H4 (cell line): ENCODE measurements around the gene PPP6R2. TPM values are rescaled to one million over a fixed set of nuclear protein-coding genes. Genes with fewer than 3 reads are reported as not detected.

Experiments used
- DNase-seq: peaks from one replicate; pipeline ENCODE4 v3.0.0-alpha.2; 2015; ENCODE audit warnings: low spot score
- total RNA-seq: library from RNA; depleted of rRNA; stranded (reverse); fragments of >200 nt; shearing (Covaris generic); gene quantifications from 2 replicates; pipeline ENCODE4 v1.2.3, GENCODE V29; 2014

PPP6R2 gene
- total RNA-seq, 1 experiment from 2014 or later = 22.9 TPM

DNA sequence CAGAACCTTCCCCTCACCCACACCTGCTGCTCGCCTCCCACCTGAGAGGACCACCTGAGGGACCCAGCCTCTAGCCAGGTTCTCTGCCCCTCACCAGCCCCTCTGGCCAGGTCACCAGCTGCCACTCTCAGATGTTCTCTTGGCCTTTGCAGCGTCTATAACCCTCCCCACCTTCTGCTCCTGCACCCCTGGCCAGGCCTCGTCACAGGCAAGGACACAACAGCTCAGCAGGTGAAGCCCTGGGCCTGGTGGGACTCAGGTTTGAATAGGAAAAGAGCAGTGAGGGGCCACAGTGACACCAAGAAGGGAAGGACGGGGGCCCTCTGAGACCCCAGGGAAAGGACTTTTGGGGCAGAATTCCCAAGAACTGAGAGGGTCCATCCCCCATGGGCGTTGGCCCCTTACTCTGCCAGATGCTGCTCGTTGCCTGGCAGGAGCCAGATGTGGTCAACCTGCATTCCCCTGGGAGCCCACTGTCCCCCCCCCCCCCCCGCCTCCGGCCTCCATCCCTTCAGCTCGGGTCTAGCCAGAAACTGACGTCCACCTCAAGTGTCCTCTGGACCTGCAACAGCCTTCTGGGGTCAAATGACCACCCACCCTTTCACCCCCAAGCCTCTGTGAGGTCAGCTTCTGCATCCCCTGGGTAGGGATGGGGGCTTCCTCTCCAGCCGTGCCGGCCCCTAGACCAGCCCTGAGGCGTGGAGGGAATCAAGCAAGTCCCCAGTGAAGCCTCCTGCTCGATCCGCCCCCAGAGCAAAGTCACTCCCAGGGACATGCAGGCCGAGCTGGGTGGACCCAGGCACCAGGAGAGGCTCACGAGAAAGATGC lies 103.0 kb downstream of the PPP6R2 start:
- no peak for DNase-seq

DNA sequence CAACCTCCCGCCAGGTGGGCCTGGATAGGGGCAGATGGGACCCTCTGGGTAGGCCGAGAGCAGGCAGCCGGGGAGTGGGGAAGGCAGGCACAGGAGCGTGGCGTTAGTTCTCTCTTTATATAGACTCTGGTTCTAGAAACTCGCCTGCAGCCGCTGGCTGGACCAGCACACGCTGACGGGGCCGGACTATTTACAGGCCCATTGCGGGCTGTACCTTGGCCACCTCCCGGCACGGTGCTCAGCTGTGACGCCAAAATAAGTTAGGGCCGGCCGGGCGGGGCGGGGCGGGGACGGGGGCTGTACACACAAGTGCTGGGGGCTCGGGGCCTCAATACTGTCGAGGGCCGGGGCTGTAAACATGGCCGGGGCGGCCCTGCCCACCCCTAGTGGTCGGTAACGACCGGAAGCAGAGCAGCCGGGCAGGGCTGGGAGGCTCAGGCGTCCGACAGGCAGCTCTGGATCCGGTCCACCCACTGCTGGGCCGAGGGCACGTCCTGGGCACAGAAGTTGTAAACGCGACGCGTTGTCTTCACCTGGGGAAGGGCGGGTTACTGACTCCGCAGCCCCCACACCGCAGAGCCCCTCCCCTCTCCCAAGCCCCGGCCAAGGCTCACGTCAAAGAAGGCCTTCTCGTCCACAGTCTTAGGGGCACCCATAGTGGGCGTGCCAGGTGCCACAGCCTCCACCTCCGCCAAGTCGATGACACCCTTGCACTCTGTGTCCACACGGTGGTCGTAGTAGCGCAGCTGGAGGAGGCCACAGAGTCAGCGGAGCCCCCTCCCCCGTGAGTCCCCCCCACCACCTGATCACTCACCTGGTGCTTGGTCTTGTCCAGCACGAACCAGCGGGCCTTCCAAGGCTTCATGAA lies 103.8 kb downstream of the PPP6R2 start:
- DNase-seq = no peak

DNA sequence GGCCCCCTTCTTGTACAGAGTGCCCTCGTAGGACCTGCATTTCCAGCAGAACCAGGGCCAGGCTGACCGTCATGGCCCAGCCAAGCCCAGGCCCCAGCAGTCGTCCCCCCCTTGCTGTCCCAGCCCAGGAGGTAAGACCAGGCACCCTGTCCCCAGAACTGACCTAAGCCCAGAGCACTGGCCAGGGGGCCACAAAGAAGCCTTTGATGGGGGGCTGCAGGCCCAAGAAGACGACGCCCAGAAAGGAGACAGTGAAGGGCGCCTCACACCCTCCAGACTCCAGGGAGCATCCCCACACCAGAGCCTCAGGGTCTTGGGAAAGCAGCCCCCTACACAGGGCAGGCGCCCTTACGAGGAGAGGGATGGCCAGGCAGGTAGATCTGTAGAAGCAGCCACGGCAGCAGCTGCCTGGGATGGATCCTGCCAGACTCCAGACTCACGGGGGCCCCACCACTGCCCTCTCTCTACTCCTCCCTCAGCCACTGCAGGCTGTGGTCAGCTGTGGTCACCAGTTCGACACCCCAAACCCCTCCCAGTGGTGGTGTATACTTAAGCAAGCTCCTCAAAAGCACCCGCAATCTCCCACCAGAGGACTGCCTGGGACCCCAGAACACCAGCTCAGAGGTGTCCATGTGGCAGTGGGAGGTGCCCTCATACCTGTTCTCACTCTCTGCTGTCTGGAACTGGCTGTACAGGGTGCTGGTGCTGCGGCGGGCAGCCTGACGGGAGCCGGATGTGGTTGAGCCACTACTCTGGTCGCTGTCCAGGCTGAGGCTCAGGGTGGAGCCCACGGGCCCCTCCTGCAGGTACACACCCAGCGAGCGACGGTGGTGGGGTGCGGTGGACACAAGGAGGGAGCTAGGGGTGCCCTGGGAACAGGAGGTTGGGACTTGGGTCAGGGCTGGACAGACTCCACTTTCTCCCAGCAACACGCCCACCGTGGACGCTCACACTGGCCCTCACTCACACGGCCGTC lies 104.7 kb downstream of the PPP6R2 start:
- DNase-seq = no peak

DNA sequence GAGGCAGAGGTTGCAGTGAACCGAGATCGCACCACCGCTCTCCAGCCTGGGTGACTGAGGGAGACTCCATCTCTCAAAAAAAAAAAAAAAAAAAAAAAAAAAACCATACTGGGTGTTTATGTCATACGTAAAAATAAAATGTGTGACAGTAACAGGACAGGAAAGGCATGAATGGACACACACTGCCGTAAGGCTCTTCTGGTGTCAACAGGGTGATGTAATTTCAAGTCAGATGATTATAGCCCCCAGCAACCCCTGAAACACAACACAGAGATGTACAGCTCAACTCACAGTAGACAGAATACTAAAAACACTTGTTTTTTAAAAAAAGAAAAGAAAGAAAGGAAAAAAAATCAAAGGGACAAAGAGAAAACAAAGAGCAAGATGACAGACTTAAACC lies 109.5 kb downstream of the PPP6R2 start:
- DNase-seq = no peak

DNA sequence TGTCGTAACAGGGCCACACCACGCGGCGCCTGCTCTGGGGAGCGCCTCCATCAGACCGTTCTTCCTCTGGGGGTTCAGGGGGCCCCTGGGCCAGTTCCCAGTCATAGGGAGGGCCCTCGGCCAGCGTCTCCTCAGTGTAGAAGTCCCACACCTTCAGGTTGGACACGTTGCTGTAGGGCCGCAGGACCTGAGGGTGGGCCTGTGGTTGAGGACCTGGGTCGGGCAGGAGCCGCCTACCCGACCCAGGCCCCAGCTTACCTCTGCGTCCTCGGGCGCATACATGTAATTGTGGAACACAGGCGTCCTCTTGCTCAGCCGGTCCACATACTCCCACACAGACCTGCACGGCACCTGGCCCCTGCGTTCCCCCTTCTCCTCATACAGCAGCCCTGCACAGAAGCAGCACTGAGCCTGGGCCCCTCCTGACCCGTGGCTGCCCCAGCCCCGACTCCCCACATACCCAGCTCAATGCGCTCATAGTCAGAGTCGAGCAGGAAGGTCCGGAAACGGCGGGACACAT lies 111.5 kb downstream of the PPP6R2 start:
- no peak for DNase-seq

DNA sequence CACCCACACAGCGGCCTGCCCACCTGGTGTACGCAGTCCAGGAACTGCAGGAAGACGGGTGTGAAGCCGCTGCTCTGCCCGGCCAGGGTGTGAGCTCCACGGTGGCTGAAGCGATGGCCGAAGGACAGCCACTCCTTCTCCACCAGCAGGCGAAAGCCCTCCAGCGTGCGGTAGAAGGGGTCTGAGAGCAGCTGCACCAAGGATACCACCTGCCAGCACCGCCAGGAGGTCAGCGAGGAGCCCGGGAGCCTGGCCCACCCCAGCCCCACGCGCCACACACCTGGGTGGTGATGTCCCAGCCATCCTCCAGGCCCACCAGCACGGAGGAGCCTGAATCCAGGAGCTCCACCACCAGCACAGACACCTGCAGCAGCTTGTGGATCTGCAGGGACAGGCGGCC lies 112.1 kb downstream of the PPP6R2 start:
- no peak for DNase-seq

DNA sequence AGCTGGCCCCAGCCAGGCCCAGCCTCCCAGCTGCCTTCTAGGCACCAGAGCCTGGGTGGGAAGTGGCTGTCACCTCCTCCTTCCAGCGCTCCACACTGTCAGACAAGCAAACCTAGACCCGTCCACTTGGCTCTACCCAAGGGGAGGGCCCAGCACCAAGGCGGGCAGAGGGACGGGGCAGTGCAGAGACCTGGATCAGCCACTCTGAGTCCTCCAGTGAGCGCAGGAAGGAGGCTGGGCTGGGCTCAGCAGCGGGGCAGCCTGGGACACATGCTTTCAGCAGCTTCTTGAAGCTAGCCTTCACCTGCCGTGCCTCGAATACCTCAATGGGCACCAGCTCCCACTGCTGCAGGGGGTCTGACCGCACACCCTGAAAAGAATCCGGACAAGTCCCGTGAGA lies 112.9 kb downstream of the PPP6R2 start:
- no peak for DNase-seq

DNA sequence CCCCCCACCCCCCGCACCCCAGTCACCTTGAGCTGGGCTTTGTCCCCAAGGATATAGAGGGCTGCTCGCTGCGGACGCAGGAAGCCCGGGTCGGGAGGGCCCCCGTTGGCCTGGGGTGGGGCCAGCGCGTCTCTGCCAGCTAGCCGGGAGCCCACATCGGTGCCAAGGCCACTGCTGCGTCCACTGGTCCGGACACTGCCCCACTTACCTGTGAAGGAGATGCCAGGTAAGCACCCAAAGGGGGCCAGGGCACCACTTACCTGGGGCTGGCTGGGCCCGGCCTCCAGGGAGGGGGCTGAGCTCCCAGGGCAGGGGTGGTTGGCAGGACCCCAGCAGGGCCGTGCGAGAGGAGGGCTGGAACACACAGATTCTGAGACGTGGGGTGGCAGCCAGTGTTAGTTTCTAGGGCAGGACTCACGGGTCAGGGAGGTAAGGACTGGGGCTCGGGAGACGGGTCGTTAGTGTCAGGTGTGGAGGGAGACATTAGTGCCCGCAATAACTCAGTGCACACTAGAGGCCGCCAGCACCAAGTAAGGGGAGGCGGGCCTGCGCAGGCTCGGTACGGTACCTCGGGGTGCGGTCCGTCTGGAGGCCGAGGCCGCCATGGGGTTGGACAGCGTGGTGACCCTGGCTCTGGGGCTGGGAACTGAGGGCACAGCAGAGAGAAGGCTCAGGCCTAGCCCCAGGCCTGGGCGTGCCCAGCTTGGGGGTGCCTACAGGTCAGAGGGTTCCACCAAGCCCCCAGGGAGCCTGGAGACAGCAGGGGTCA lies 113.5 kb downstream of the PPP6R2 start:
- DNase-seq = no peak

DNA sequence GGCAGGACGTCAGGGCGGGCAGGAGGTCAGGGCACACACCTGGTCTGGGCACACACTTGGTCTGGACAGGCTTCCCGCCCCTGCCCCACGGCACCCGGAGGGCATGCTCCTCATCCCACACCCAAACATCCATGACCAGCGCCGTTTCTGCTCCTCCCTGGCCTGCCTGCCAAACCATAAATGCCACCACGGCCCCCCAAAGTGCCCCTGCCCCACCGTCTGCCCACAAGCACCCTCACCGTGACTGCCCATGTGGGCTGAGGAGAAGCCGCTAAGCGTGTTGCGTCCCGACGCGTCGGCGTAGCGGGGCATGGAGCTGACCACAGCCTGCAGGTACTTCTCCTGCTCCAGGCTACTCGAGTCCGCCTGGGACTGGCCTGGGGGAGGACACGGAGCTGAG lies 115.9 kb downstream of the PPP6R2 start:
- DNase-seq = no peak

DNA sequence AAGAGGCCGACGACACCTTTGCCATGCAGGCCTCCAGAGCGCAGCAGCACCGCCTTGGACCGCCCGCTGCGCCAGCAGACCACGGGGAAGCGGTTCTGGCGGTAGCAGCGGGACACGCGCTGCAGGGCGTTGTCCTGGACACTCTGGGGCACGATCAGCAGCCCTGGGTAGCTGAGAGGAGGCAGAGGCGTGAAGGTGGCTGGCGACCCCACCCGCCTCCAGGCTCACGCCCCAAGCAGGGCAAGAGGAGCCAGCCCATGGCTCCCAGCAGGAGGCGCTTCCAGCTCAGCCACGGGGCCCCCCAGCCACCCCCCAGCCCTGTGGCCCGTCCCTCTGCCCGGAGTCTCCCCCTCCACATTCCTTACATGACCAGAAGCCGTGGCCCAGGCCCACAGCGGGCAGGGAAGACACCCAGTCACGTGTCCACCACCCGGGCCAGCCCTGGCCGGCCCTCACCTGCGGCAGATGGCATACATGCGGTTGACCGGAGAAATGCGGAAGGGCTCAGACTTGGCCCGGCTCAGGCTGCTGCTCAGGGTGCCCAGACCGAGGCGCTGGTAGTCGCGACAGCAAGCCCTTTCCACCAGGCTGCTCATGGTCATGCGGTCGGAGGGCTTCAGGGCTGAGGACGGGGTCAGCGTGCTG lies 116.5 kb downstream of the PPP6R2 start:
- no peak for DNase-seq

DNA sequence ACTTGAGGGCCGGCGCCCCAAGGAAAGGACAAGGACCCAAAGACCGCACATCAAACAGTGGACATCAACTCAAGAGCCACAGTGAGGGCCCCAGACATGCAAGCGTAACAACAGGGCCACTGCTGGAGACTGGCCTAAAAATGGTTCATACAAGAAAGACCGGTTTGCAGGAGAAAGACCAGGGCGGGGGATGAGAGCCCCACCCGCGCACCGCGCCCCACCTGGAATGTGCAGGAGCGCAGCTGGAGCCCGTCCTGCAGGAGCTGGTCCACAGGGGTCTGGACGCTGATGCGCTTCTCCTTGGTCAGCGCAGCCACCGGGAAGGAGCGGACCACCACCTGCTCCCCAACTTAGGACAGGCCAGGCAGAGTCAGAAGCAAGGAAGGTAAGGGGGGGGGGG lies 117.8 kb downstream of the PPP6R2 start:
- DNase-seq = no peak

DNA sequence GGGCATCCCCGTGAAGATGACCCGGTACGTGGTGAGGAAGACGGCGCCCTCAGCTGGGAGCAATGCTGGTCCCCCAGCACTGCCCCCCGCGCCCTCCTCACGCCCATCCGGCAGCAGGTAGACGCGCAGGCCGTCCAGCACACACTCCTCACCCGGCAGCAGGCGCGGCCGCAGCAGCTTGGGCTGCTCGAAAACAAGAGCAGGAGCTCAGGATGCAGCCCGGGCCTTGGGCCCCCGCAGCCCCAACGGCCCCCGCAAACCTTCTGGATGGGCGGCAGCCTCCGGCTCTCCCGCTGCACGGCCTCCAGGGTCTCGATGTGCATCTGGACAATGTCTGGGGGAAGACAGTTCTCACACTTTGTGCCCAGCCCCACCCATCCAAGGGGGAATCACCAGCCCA lies 118.4 kb downstream of the PPP6R2 start:
- no peak for DNase-seq

DNA sequence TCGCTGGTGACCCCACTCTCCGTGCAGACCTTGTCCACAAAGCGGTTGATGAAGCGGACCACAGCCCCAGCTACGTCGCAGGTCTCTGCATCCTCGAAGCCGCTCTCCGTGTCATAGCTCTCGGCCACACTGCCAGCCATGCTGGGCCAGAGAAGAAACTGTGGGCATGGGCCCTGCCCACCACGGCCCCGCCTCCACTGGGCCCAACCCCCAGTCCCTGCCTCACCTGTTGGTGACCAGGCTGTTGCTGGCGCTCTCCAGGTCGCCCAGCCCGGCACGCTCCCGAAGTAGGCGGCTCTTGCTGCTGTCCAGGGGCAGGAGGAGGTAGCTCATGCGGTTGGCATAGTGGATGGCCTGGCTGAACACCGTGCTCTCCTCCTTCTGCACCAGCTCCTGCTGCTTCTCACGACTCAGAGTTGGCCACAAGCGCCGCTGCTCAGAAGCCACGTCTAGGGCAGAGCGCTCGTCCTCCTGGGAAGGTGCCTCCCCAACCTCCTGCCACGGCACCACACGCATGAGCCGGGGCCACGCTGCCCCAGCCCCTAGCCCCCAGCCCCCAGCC lies 118.9 kb downstream of the PPP6R2 start:
- no peak for DNase-seq

DNA sequence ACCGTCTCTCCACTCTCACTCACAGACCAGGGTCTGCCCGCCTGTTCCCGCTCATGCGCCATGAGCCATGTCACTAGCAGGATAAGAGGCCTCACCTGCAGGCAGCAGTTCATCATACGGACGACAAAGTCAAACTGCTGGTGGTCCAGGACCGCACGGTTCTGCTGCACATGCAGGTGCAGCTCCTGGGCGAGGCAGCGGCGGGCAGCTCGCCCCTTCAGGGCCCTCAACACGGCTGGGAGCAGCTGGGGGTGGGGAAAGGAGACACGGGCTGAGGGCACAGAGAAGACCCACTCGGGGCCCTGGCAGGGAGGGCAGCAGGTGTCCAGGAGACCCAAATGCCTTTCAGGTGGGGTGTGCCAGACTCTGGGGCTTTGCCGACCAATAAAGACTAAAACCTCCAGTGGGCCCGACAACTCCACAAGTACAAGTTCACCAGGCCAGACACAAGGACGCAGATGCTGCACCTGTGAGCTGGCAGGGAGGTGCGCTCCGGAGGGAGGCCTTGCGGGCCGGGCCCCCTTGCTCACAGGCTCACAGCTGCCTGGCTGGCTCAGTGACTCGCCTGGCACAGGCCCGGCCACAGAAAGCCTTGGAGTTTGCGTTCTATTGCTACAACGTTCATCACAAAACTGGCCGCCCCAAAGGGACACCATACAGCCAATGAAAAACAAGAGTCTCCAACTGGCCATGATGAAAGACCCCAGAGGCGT lies 120.2 kb downstream of the PPP6R2 start:
- no peak for DNase-seq

DNA sequence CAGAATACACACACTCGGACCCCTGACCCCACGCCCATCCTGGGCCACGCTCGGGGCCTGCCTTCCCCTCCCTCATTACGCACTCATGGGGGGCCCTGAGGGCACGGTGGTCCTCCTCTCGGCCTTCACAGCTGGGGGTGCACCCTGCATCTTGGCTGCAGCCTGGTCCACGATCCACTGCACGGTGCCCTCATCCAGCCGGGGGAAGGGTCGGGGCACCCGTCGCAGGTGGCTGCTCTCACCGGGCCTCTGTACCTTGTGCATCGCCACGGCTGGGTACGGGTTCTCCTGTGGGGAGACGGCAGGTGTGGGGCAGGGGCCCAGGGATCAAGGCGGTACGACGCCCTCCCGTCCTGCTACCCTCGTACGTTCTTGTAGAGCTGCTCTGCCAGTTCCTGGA lies 121.3 kb downstream of the PPP6R2 start:
- DNase-seq = no peak

DNA sequence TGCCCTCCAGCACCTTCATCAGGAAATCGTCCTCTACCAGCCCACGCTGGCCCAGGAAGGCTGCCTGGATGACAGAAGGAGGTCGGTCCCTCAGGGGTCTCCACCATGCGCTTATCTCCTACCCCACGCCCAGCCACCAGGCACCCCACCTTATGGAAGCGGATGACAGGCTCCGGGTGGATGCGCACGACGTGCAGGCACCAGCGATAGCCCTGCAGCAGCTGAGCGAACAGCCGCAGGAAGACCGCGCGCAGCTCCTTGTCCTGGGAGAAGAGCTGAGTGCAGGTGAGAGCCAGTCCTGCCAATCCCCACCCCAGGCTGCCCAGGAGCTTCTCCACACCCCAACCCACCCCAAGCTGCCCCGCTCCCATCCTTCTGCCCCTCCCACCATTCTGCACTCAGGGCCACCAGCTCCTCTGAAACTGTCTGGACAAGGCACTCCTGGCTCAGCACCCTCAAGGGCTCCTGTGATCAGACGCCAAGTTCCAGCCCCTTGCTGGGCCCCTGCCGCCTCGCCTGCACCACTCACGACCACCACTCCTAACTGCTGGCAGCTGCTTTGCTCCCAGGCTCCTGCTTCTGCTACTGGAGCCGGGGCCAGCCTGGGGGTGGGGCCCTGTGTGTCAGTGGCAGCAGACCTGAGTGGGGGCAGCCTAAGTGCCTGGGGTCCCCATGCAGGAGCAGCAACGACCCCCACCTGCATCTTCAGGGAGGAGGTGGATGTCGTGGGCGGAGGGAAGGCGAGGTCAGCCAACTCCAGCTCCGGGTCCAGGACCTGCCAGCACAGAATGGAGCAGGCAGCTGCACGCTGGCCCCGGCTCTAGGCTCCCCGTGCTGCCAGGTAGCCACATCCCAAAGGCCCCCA lies 122.2 kb downstream of the PPP6R2 start:
- no peak for DNase-seq

DNA sequence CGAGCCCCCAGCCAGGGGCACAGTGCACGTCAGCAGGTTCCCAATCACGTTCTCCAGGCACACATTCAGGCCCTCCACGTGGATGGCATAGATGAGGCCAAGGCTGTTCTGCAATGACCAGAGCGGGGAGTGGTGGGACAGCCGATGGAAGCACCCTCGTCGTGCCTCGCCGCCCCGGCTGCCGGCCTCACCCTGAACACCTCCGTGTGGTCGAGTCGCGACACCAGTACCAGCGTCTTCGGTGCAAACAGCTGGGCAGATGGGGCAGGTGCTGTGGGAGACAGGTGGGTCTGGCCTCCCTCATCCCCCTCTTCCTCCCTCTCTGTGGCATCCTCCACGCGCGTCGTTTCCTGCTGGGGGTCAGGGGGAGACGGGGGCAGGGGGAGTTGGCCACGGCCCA lies 124.2 kb downstream of the PPP6R2 start:
- DNase-seq = no peak

DNA sequence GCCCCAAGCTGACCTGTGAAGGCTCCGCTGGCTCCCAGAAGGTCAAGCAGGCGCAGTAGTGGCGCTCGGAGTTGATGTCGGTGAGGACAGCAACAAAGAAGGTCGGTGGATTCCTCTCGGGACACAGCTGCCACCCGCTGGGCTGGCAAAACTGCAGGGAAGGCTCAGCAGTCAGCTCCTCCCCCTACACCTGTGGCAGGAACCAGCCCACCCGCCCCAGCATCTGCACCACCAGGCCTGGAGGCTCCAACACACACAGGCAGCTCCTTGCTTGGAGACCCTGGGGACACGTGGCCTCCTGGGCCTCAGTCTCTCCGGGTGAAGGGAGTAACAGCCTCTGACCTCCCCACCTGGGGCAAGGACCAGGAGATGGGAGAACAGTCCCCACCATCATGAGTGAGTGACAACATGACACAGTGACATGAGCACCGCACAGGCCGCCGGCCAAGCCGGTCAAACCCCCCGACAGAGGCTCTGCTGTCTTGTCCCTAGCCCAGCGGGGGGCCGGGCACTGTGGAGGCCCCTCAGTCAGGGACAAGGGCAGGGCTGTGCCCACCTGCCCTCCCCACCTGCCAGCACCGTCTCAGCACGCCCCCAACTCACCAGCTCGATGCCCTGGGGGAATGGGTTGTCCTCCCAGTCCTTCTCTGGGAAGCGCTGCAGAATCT lies 124.8 kb downstream of the PPP6R2 start:
- DNase-seq = no peak
